T47D (cell line): Measurements from ENCODE around the gene COQ9.
A peak's percentile ranks its signal among the peaks of the same experiment; 100 is the strongest.
"Not testable (repeated sequence)": the region's sequence is repeated elsewhere in the genome, so short reads cannot be mapped to it uniquely, and the experiment has no call there.

Source experiments
- DNase-seq, 2 experiments: peaks; one replicate each; pipeline versions ENCODE4 v3.0.0 to v3.0.0-alpha.2; 2011 to 2012; ENCODE audit warnings: low read depth in 1 of 2, low spot score in 1 of 2
- JUND ChIP-seq: IDR thresholded peaks from 2 replicates; pipeline ENCODE4 v1.6.1; 2012; ENCODE audit warnings: low read depth
- in situ Hi-C: cut with HindIII; loops from 2 replicates; pipeline ENCODE4 v1.10.0; 2016; ENCODE audit warnings: low sequenced_read_pairs, low pct_unique_long_range_greater_than_20kb

The COQ9 gene

DNA sequence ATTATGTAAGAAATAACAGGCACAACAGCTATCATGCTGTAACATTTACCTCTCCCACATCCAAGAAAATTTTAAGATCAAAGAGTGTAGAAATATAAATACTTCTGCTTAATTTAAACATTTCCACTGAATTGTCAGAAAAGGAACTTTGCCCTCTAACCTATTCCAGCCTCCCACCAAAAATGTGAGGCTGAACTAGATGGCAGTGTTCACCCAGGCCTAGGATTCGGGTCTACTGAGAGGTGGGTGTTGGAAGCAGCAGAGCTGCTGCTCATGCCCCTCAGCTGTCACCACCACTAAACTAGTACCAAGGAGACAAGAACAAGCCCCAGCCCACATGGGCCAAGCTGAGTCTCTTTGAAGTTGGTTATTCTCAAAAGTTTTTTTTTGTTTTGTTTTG is 11.4 kb upstream of the COQ9 start:
- DNase-seq = no peak
- no peak for TF ChIP-seq JUND
- in situ Hi-C loops = no loop called here

DNA sequence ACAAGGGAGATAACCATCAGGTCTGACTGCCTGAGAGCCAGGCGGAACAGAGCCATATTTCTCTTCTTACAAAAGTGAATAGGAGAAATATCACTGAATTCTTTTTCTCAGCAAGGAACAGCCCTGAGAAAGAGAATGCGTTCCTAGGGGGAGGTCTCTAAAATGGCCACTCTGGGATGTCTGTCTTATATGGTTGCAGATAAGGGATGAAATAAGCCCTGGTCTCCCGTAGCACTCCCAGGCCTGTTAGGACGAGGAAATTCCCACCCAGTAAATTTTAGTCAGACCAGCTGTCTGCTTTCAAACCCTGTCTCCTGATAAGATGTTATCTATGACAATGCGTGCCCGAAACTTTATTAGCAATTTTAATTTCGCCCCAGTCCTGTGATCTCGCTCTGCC is 7.3 kb upstream of the COQ9 start:
- in situ Hi-C loops, DNase-seq: not testable (repeated sequence)

DNA sequence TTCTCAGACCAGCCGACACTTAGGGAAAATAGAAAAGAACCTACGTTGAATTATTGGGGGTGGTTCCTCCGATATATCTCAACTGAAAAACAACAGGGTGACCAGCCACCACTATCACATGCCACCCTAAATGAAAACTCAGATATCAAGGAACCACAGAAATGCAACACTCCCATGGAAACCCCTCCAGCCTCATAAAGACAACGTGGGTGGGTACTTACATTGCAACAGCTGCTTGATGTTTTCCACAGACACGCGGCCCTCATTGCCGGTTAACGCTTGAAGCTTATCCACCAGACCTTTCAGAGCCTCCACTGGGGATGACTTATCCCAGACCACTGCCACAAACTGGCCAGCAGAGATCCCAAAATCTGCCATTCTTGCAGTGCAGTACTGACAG is 6.7 kb upstream of the COQ9 start:
- DNase-seq, in situ Hi-C loops: not testable (repeated sequence)

DNA sequence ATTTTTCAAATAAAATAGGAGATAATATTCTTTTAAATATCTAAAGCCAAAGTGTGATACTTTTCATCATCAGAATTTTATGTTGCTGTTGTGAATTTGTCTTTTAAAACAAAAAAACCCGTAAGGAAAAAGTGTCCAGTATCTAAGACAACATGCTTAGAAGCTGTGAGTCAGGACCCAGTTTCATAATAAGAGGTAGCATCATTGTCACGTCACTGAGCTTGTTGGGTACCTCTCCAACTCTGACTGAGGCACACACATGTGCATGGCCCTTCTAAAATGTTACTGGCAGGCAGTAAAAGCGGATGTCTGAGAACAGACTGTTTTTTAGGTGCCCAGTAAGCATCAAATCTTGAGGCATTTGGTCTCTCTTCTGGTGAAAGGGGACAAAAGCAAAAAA is 2.6 kb upstream of the COQ9 start:
- TF ChIP-seq JUND = no peak
- no peak for DNase-seq
- in situ Hi-C loops = no loop called here

DNA sequence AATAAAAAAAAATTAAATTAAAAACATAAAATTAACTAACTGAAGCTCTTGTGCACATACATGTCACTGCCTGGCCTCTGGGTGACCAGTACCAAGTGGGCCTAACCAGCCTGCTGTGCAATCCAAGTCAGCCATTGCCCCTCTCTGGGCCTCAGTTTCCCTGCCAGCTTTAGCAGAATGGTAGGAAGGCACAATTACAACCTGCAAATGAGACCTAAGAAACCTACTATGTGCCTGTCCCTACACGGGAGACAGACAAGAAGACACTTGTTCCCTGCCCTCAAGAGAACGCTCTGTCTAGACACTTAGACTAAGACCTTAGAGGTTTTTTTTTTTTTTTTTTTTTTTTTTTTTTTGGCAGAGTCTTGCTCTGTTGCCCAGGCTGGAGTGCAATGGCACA is 1.8 kb upstream of the COQ9 start:
- in situ Hi-C loops = no loop called here
- DNase-seq = no peak
- no peak for TF ChIP-seq JUND

DNA sequence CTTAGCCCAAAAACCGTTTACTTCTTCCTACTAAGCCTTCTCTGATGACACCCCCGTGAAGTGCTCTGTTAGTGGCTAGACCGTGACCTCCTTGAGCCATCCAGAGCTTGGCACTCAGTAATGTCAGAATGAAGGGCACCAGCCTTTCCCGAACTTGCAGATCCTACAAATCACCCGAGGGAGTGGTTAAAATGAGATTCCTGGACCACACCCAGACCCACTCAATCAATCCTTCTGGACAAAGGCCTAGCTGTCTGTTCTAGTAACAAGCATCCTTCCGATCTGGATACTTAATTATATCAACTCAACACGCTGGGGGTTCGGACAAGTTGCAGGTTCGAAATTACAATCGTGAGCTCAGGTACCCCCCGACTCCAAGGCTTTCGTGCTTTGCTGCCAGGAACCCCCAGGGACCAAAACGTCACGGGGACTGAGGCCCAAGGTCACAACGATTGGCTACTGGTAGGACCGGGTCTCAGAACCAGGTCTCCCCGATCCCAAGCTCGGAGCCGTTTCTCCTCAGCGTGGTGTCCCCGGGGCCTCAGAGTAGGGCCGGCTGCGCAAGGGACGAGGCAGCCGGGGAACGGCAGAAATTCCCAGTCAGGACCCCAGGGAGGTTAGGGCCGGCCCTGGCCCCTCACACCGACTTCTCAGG is 621 bp upstream of the COQ9 start:
- in situ Hi-C loops = no loop called here
- no peak for TF ChIP-seq JUND
- DNase-seq = peak in 1 of 2 experiments; percentile 12

DNA sequence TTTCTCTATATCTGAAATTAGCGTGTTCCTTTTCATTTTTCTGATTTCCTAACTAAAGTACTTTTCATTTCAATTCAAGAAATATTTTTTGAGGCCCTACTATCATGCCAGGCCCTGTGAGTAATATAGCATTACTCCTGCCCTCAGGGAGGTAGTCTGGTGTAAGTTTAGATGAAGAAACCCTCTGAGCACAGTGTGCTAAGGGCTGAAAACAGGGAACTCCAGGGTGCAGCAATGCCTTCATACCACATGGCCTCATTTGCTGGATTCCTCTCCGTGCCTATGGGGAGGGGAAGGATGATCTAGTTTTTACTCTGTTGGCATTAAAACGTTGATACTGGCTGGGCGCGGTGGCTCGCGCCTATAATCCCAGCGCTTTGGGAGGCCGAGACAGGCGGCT is 4.7 kb downstream of the COQ9 start:
- in situ Hi-C loops = no loop called here
- no peak for DNase-seq
- TF ChIP-seq JUND = no peak

DNA sequence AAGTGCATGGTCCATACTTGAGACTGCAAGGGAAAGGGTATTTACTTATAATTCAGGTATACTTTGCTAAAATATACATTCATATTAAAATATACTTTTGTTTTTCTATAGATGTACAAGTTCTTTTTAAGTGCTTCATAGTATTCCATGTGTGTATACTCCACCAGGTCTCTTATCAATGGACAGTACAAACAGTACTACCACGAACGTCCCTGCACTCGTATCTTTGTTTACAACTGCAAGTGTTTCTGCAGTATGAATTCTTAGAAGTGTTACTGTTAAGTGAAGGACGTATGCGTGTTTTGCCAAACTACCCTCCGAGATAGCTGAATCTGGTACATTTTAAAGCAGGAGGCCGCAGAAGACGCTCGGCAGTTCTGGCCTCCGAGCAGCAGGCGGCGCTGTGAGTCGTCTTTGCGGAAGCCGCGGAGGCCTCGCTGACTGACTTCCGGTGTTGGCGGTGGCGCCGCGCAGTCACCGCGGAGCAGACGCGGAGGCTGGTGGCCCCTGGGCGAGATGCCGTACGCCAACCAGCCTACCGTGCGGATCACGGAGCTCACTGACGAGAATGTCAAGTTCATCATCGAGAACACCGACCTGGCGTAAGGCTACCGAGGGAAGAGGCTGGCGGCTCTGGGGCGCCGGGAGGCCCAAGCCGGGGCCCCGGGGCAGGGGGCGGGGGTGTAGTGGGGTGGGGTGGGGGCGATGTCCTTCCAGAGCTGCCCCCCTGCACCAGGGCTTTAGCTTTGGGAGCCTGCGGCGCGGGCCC is 15.1 kb downstream of the COQ9 start, which contains the start of gene POLR2C:
TSS of gene POLR2C (plus strand) at position 471 of the 769 bp plus-strand sequence. CDS start at position 517, 46 bp downstream.
- in situ Hi-C loops = no loop called here
- DNase-seq = peak; percentile 49 to 83
- TF ChIP-seq JUND = no peak

DNA sequence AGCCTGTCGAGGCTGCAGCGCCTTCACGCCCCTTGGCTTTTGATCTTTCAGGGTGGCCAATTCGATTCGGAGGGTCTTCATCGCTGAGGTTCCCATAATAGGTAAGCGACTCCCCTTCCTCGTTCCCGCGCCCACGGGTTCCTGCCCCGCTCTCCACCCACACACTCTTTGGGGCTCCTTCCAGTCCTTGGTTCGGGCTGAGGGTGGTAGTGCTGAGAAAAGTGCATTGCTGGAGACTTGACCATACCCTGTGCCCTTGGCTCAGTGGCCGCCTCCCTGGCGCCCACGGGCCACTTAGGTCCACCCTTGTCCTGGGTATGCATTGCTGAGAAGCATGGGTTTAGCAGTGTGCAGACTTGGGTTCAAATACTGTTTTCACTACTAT is 15.7 kb downstream of the COQ9 start:
- TF ChIP-seq JUND = no peak
- no peak for DNase-seq
- in situ Hi-C loops = no loop called here

DNA sequence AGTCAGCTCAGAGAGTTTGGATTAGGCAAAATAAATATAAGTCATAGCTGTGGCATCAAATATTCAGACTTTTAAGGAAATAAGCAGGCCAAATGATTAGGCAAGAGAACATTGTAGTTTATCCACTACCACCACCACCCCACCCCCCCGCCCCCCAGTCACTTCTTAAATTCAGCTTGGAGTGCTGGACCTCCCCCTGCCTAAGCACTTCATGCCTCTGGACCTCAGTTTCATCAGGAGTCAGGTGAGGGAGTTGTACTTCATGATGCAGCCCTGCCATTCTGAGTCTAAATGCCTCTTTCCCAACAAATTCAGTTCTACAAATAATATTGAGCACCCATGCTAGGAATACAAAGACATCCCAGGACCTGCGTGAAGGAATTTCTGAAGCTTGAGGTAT is 17.2 kb downstream of the COQ9 start:
- in situ Hi-C loops = no loop called here
- DNase-seq = no peak
- TF ChIP-seq JUND = no peak

DNA sequence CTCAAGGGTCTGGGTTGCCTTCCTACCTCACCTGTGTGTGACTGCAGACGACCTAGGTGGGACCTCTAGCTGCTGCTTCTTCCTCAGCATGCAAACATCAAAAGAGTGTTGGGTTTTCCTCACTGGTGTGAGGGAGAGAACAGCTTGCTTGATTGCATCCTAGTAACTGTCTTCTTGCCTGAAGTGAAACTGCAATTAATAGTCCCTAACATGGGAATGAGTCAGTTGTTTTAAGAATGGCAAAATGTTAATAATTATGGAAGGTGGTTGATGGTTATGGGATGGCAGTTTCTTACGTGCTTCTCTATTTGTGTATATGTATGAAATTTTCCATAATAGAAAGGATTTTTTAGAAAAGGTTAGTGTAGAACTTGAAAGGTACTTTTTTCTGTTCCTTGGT is 21.1 kb downstream of the COQ9 start:
- no peak for DNase-seq
- no peak for TF ChIP-seq JUND

DNA sequence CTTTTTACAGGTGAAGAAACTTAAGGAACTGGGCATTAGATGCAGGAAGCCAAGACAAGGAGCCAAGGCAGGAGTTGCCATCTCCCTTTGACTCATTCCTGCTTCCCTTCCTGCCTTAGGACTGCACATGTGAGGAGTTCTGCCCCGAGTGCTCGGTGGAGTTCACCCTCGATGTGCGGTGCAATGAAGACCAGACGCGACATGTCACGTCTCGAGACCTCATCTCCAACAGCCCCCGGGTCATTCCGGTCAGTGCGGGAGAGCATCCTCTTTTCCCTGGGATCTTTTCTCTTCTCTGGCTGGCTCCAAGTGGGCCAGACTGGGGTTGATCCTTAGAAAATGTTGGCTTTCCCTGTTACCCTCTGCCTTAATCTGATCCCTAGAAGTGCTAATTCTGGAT is 21.8 kb downstream of the COQ9 start:
- TF ChIP-seq JUND = no peak
- in situ Hi-C loops = no loop called here
- no peak for DNase-seq

More for the DNA sequence above, 21.1 kb downstream of the COQ9 start:
- in situ Hi-C loops = no loop called here

DNA sequence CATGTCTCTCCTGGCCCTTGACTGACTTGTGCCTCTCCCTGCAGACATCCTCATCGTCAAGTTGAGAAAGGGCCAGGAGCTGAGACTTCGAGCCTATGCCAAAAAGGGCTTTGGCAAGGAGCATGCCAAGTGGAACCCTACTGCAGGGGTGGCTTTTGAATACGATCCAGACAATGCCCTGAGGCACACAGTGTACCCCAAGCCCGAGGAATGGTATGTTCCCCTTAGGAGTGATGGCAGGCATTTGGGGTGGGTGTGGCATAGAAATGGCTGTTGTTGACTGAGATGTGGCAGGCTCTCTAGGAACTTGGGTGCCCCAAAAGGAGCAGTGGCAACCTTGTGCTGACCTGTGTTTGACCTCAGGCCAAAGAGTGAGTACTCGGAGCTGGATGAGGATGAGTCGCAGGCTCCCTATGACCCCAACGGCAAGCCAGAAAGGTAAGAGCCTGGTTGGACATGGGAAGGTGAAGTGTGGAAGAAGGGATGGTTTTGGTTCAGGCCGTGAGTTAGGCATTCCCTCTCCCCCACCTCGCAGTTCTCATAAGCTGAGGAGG is 22.7 kb downstream of the COQ9 start:
- in situ Hi-C loops = no loop called here
- no peak for TF ChIP-seq JUND
- DNase-seq = no peak
